ENCODE measurements around the gene GAB2.

- TF ChIP-seq CTCF (IDR thresholded peaks at IDR 0.05) (no peak), POLR2A (IDR thresholded peaks at IDR 0.05) (no peak)
Observed at GRCh38 chr11:78205691-78206090, 211.9 kb downstream of the GAB2 start.

All from tibial nerve (tissue), 3 donors.